DMS79 (cell line): ENCODE results near the gene TDRD10.

Experiments used
- DNase-seq: peaks from one replicate; lab custom pipeline; 2025; lab: John Stamatoyannopoulos, UW

TDRD10 gene

DNA sequence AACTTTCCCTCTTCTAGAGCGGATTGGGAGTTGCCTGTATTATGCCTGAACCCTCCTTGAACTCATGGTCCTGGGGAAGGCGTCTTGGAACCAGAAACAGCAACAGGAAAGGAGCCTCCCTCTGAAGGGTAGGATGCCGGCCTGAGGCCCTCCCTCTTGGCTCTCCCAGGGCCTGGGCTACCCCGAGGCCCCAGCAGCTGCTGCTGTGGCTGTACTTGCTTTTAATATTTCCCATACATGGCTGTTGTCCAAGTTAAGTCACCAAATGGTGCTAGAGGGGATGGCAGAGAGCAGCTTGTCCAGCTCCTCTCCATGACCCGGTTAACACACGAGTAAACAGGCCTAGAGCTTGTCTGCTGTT, 76.0 kb downstream of the TDRD10 start:
- no peak for DNase-seq

DNA sequence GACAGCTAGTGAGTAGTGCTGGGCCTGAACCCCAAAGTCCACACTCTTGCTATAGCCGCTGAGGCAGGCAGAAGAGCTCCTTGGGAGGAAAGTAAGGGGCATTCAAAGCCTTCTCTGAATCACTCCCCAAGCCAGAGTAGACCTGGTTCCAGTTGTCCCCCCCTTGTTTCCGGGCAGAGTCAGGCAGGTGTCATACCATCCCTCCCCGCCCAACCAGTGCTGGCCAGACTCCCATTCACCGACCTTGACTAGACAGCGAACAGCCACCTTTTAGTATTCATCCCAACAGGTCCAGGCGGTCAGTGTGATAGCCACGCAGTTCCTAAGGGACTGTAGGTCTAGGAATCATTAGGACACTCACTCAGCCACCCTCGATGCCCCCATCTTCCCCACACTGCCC, 77.4 kb downstream of the TDRD10 start:
- DNase-seq, result no peak

DNA sequence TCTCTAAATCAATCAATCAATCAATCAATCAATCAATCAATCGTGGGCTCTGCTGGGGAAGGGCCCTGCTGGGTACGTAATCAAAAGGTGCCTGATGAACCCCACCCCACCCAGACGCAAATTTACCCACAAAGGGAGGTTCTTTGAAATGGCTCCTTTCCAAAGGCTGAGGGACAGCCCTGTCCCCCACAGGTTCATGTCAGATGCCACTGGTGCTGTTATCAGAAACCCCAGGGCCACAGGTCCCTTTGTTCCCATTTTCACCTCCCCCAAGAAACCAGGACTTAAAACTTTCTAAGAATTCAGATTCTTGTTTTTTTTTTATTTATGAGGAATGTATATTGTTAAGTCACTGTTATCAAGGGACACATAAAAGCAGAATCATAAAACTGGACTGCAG, 79.7 kb downstream of the TDRD10 start:
- no peak for DNase-seq

GRCh38 chr1:154582885-154583284, 80.9 kb downstream of the TDRD10 start:
- DNase-seq, result no peak

DNA sequence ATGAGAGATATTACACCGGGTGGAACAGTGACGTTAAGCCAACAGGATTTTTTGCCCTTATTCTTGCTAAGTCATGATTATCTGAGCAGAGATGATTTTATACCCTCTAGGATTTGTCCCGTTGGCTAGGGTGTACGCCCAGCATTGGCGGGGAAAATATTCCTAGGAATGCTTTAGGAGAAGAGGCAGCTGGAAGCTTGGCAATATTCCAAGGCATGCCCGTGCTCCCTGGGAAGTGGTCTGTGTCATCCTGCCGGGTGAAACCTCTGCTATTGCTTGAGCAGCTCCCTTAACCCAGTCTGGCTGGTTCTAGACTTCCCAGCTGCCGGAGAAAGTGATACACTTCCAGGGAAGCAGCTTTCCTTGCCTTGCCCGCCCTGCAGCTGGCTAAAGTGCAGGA, 81.8 kb downstream of the TDRD10 start:
- no peak for DNase-seq

- no peak for DNase-seq
Measured at GRCh38 chr1:154584267-154584994, 82.4 kb downstream of the TDRD10 start.

DNA sequence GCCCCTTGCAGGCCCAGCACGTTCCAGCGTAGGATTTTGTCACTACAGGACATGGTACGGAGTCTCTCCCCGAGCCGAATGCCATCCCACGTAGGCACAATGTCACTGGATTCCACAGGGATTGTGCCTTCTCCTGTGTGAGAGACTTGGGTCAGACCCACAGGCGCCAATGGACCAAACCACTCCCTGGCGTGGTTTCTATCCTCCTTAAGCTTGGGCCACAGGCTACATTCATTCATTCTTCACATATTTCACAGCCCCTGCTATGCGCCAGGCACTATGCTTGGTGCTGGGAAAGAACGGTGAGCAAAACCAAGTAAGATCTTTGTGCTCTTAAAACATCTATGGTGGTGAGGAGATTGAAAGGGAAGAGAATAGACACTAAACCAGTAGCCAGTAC, 84.2 kb downstream of the TDRD10 start:
- DNase-seq, result no peak

DNA sequence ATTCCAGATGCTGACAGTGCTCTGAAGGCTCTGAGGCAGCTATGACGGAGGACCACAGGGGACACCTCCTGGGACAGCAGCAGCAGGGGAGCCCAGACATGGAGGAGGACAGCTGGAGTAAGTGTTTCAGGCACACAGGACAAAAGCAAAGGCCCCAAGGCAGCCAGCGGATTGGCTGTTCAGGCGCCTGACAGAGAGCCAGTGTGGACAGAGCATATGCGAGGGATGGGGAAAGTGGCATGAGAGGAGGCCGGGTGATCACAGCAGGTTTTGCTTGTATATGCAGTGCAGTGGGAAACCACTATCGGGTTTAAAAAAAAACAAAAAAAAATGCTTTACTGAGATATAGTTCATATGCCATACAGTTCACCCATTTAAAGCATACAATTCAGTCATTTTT, 84.6 kb downstream of the TDRD10 start:
- DNase-seq, result no peak

DNA sequence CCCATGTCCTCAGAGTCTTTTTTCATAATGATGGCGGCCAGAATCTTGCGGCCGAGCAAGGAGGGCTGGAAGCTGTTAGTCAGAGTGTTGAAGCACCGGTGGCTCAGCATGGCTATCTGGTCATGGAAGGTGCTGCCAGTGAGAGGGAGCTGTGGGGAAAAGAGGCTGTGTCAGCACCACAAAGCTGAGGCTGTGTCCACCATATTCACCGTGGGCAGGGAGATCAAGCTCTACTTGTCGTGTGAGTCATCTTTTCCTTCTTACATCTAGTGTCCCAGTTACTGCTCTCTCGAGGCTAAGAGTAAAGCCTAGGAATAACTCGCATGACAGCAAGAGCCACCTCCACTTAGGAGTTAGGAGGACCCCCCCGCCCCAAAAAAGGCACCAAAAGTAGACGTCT, 87.8 kb downstream of the TDRD10 start:
- DNase-seq, result no peak

DNA sequence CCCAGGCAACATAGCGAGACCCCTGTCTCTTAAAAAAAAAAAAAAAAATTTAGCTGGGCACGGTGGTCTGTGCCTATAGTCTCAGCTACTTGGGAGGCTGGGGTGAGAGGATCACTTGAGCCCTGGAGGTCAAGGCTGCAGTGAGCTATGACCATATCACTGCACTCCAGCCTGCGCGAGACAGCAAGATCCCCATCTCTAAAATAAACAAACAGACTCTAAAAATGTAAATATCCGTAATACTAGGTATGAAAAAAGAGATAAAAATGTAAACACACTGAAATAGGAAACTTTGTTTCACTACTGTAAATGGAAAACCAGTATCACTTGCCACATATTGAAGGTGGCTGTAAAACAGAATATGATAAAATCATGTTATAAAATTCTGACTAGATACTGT, 88.7 kb downstream of the TDRD10 start:
- no peak for DNase-seq

DNA sequence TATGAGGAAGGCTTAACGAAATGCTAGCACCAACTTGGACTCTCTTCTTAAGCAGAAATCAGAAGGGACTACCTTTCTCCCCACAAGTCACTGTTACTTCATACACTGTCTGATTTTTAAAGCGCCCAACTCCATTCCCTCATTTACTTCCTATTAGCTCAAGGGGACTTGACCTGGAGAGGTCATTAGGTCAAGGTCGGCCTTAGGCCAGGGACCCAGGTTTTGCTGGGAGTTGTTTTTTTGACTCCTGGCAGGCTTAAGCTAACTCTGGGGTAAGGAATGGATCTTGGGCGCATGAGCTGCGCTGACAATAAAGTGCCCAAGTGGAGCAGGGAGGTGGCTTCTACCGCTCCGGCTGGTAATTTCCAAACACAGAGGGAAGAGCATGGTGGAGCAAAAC, 89.2 kb downstream of the TDRD10 start:
- DNase-seq, result no peak

GRCh38 chr1:154593390-154593789, 91.4 kb downstream of the TDRD10 start:
- no peak for DNase-seq

DNA sequence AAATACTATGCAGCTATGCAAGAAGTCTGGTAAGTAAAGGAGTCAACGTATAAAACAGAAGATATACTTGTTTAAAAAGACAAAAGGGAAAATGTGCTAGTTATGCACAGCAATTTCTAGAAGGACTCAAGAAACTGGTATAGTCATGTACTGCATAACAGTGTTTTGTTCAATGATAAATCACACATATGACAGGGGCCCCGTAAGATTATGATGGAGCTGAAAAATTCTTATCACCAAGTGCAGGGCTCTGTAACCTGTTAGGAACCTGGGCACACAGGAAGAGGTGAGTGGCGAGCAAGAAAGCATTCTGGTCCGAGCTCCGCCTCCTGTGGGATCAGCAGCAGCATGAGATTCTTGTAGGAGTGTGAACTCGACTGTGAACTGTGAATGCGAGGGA, 92.8 kb downstream of the TDRD10 start:
- no peak for DNase-seq

GRCh38 chr1:154595621-154596020, 93.6 kb downstream of the TDRD10 start:
- DNase-seq, result no peak
